ENCODE measurements around the gene KIRREL3. TPM values are rescaled to one million over a fixed set of nuclear protein-coding genes. Genes with fewer than 3 reads are reported as not detected.

The KIRREL3 gene
- total and polyA plus RNA-seq, 2 of the 4 experiments (the other 2 are of a cell fraction): 10.9 to 15.9 TPM

GRCh38 chr11:126403022-126403581, 597.5 kb downstream of the KIRREL3 start:
- H4K8ac ChIP-seq (ENCODE audit: low read depth in 2 of 2, low read length in 2 of 2): no peak overlapping the region
- no TSS peak for BruUV-seq (replicated peaks)

More at GRCh38 chr11:126403022-126403581, 597.5 kb downstream of the KIRREL3 start:
- 0 out of 4 replicates have a peak, but pooled peaks cover 0 to 3% of the 10 kb centered on the region in 2 experiments for H3K79me1 ChIP-seq (ENCODE audit: low read depth in 1 of 2, low read length in 2 of 2)
- no peak overlapping the region for H3K4me3 ChIP-seq (ENCODE audit: insufficient read depth, low read depth, low read length)
- H4K91ac ChIP-seq (ENCODE audit: insufficient read depth, low read depth, low read length): no peak overlapping the region
- dilution Hi-C loops (cut with HindIII; ENCODE audit: low sequenced_read_pairs, unreplicated experiment) (no loop called here), intact Hi-C loops (cut with micrococcal nuclease) (no loop called here), in situ Hi-C loops (cut with MboI; ENCODE audit: low sequenced_read_pairs) (no loop called here)
- no peak overlapping the region for H3K27ac ChIP-seq (ENCODE audit: insufficient read depth, low read length)
- no peak overlapping the region for H2BK15ac ChIP-seq (ENCODE audit: low read depth, low read length)
- H2AK9ac ChIP-seq (replicated peaks; ENCODE audit: low read depth, low read length, poor library complexity): no peak overlapping the region
- ChIA-PET POLR2A (ENCODE audit: unreplicated experiment) (interaction anchor here (0.7 kb wide), 1 partner anchor 242 kb away, joined by 3 read pairs; no protein-coding TSS in a partner anchor), CTCF (no interaction called here)
- peaks cover 4% of the 10 kb centered on the region; the same call in 1 of the 2 replicates for H3K4me1 ChIP-seq (ENCODE audit: control insufficient read depth, insufficient read depth, low read length)
- peaks cover 11% of the 10 kb centered on the region for H3K9me1 ChIP-seq (ENCODE audit: insufficient read depth, low read length)
- no peak overlapping the region for H2BK5ac ChIP-seq (ENCODE audit: low read depth, low read length, poor library complexity, severe bottlenecking)
- H4K20me1 ChIP-seq (ENCODE audit: insufficient read depth, low read length): no peaks in the 10 kb centered on the region
- peaks cover 3% of the 10 kb centered on the region; the same call in 1 of the 2 replicates for H3K9me3 ChIP-seq (ENCODE audit: control insufficient read depth, insufficient read depth, low read length)
- TF ChIP-seq MAFK (IDR thresholded peaks at IDR 0.05; ENCODE audit: low read depth, low read length) (no peak), CHD1 (IDR thresholded peaks at IDR 0.05; ENCODE audit: low read depth, low read length) (no peak)
- H2BK120ac ChIP-seq (ENCODE audit: low read depth, low read length): no peak overlapping the region
- H3K4me2 ChIP-seq (ENCODE audit: low read depth, low read length): no peak overlapping the region
- no peak for ATAC-seq (ENCODE audit: low read depth)
- H3K14ac ChIP-seq (replicated peaks; ENCODE audit: low read depth, low read length): no peak overlapping the region
- no peak overlapping the region for H3K18ac ChIP-seq (ENCODE audit: low read depth, low read length)
- H3K56ac ChIP-seq (ENCODE audit: extremely low read depth, insufficient read depth, low read length): no peak overlapping the region
- WGBS, 2 experiments (ENCODE audit: extremely low coverage in 2 of 2, insufficient read length in 1 of 2): 96% methylated on average over 4 of the region's 15 CpGs; no CpG with 5 or more reads in 1 of the 2 experiments
- no peak overlapping the region for H2BK20ac ChIP-seq (ENCODE audit: low read depth, low read length)
- no peak overlapping the region for H2AK5ac ChIP-seq (ENCODE audit: low read depth, low read length)
- no peak overlapping the region for H3K9ac ChIP-seq (ENCODE audit: low read depth, low read length)
- no peak overlapping the region for H3K23ac ChIP-seq (ENCODE audit: low read depth, low read length)
- peaks cover 4% of the 10 kb centered on the region; the same call in 1 of the 2 replicates for H3K36me3 ChIP-seq (ENCODE audit: control insufficient read depth, insufficient read depth, low read length)
- no peak for DNase-seq
- H3K27me3 ChIP-seq (ENCODE audit: control insufficient read depth, insufficient read depth, low read length): no peaks in the 10 kb centered on the region
- H2AFZ ChIP-seq (replicated peaks; ENCODE audit: low read length, poor library complexity): no peak overlapping the region
- H4K5ac ChIP-seq (ENCODE audit: low read depth, low read length): no peak overlapping the region
- no peak overlapping the region for H3K4ac ChIP-seq (ENCODE audit: low read depth, low read length)

Measured in IMR-90 (cell line).